HFF-Myc (cell line): Measurements from ENCODE around the gene LAPTM4A.

Source experiments
- DNase-seq: peaks from one replicate; pipeline ENCODE4 v3.0.0-alpha.2; 2011; ENCODE audit warnings: low read depth; ENCODE audit errors: extremely low read depth
- H3K4me3 ChIP-seq: replicated peaks from 2 replicates; pipeline ENCODE4 v1.5.1; 2011; ENCODE audit warnings: low read depth, mild to moderate bottlenecking, control low read depth, low read length
- TF ChIP-seq, protein P1 (sequence below): IDR thresholded peaks from 2 replicates; pipeline ENCODE4 v1.5.1; 2012; ENCODE audit warnings: mild to moderate bottlenecking, low read depth, low read length, control low read depth; ENCODE audit errors: missing control alignments

The LAPTM4A gene

DNA sequence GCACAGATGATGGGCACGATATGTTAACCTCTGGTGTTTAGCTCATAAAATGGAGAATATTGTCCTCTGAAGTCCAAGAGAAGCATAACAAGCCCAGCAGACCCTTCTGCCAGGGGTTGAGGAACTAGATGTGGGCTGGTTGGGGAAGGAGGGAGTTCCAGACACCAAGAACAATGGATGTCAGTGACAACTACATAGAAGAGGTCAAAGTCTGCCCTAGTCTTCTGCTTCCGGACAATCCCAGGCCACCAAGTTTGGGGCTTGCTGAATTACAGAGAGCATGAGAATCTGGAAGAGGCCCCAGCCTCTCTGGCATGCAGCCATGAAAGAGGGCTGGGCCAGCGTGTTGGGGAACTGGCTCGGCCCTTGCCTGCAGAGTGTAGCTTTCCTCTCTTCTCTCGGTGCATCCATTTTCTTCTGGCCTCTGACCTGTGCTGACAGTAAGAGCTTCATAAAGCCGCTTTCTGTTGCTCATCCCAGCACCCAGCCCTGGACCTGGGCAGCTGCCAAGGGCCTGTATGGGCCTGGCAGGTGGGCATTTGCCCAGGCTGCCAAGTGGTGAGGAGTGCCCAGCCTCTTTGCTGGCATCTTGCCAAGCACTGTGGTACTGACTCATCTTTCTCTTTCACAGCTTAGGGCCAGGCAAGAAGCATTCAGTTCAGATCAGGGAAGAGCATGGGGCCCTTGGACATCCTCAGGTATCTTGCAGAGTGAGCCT, 14.6 kb upstream of the LAPTM4A start:
- H3K4me3 ChIP-seq = no peak overlapping the region
- TF ChIP-seq, protein P1, sequence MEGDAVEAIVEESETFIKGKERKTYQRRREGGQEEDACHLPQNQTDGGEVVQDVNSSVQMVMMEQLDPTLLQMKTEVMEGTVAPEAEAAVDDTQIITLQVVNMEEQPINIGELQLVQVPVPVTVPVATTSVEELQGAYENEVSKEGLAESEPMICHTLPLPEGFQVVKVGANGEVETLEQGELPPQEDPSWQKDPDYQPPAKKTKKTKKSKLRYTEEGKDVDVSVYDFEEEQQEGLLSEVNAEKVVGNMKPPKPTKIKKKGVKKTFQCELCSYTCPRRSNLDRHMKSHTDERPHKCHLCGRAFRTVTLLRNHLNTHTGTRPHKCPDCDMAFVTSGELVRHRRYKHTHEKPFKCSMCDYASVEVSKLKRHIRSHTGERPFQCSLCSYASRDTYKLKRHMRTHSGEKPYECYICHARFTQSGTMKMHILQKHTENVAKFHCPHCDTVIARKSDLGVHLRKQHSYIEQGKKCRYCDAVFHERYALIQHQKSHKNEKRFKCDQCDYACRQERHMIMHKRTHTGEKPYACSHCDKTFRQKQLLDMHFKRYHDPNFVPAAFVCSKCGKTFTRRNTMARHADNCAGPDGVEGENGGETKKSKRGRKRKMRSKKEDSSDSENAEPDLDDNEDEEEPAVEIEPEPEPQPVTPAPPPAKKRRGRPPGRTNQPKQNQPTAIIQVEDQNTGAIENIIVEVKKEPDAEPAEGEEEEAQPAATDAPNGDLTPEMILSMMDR = no peak
- DNase-seq = no peak

DNA sequence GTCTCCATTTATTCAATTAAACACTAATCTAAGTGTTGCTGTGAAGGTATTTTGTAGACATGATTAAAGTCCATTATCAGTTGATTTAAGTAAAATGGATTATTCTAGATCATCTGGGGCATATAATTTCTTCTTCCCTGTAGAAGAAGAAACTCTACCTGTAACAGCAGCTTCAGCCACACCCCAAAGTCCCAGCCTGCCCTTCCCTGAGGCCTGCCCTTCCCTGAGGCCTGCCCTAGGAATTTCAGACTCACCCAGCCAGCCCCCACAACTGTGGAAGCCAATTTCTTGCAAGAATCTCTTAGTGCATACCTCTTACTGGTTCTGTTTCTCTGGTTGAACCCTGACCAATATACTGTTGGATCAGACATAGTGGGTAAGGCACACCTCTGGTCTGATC, 13.4 kb upstream of the LAPTM4A start:
- no peak for DNase-seq
- TF ChIP-seq, protein P1 = no peak
- no peak overlapping the region for H3K4me3 ChIP-seq

DNA sequence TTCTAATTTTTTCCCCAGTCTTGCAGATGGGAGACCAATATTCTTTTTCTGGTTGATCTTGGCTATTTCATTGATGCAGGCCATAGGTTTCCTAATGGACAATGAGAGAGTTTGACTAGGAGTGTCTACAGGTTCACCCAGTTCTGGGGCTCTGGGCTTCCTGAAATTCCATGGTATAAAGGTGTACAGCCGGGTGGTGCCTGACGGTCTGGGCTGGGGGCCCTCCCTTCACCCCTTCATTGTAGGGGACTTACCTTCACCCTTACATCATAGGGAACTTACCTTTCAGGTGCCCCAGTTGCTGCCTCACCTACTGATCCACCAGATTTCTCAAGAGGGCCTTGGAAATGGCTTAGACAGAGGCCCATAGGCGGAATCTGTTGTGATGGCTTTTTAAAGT, 13.0 kb upstream of the LAPTM4A start:
- DNase-seq = no peak
- TF ChIP-seq, protein P1 = no peak
- H3K4me3 ChIP-seq = no peak overlapping the region

DNA sequence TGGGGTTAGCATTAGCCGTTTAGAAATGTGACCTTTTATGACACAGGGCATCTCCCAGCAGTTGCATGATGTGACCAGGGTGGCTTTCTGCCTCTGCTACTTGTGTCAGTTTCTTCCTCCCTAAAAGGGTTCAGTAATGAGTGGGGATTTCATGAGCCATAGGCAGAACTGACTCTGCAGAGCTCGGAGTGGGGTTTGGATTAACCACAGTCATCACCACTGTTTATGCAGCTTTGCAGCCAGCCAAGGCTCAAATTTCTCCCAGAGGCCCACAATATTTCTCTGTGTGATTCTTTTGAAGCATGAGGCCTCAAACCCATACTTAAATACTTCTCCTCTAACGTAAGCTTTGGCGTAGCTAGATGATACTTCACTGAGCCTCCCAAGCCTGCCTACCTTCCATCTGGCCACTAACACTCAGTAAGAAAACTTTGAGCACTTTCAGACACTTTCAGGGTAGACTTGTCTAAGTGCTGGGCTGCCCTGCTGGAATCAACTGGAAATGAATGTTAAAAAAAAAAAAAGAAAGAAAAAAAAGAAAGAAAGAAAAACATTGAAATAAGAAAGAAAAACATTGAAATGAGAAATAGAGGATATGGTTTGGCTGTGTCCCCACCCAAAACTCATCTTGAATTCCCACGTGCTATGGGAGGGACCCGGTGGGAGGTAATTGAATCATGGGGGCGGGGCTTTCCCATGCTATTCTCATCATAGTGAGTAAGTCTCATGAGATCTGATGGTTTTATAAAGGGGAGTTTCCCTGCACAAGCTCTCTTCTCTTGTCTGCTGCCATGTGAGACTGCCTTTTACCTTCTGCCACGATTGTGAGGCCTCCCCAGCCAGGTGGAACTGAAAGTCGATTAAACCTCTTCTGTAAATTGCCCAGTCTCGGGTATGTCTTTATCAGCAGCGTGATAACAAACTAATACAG, 11.5 kb upstream of the LAPTM4A start:
- no peak overlapping the region for H3K4me3 ChIP-seq
- TF ChIP-seq, protein P1 = no peak
- DNase-seq = no peak

DNA sequence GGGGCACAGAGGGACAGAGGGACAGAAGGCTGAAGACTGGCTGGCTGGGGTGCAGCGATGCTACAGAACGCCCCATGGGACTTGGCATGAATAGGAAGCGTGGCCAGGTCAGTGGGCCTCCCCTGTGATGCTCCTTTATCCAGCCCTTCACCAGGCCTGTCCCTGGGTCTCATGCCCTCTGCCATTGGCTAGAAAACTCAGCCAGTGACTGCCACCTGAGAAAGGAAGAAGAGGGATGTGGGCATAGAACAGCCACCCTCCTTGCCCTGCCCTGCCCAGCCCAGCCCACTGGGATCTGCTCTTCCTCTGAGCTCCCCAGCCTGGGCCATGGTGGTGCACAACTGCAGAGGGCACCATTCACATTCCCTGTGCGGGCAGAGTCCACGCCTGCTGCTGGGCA, 10.5 kb upstream of the LAPTM4A start:
- no peak for DNase-seq
- no peak overlapping the region for H3K4me3 ChIP-seq
- TF ChIP-seq, protein P1 = no peak

DNA sequence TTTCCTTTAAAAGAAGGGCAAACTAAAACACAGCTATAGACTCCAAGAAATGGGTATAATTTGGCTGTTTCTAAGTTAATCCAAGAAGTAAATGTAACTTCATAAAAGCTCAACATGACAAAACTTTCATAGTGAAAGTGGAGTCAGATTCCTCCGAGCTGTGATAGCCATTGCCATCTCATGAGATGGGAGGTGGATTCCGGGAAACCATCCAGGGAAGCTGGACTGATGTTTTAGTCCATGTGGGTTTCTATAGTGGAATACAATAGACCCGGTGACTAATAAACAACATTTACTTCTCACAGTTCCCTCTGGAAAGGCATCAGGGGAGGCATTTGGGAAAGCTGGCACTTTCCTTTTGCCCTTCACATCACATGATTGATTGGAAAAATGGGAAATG, 10.0 kb upstream of the LAPTM4A start:
- no peak for DNase-seq
- TF ChIP-seq, protein P1 = no peak
- H3K4me3 ChIP-seq = no peak overlapping the region
